ENCODE results near the gene DDX39B.
A peak's percentile ranks its signal among the peaks of the same experiment; 100 is the strongest.

DDX39B gene

DNA sequence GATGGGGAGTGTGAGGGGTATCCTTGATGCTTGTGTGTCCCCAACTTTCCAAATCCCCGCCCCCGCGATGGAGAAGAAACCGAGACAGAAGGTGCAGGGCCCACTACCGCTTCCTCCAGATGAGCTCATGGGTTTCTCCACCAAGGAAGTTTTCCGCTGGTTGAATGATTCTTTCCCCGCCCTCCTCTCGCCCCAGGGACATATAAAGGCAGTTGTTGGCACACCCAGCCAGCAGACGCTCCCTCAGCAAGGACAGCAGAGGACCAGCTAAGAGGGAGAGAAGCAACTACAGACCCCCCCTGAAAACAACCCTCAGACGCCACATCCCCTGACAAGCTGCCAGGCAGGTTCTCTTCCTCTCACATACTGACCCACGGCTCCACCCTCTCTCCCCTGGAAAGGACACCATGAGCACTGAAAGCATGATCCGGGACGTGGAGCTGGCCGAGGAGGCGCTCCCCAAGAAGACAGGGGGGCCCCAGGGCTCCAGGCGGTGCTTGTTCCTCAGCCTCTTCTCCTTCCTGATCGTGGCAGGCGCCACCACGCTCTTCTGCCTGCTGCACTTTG is 33.6 kb upstream of the DDX39B start, which contains the start of gene TNF:
TNF (plus strand) TSS at position 231 of the 567 bp plus-strand sequence; CDS start at position 408, 177 bp downstream.
- DNase-seq = peak; percentile 93

DNA sequence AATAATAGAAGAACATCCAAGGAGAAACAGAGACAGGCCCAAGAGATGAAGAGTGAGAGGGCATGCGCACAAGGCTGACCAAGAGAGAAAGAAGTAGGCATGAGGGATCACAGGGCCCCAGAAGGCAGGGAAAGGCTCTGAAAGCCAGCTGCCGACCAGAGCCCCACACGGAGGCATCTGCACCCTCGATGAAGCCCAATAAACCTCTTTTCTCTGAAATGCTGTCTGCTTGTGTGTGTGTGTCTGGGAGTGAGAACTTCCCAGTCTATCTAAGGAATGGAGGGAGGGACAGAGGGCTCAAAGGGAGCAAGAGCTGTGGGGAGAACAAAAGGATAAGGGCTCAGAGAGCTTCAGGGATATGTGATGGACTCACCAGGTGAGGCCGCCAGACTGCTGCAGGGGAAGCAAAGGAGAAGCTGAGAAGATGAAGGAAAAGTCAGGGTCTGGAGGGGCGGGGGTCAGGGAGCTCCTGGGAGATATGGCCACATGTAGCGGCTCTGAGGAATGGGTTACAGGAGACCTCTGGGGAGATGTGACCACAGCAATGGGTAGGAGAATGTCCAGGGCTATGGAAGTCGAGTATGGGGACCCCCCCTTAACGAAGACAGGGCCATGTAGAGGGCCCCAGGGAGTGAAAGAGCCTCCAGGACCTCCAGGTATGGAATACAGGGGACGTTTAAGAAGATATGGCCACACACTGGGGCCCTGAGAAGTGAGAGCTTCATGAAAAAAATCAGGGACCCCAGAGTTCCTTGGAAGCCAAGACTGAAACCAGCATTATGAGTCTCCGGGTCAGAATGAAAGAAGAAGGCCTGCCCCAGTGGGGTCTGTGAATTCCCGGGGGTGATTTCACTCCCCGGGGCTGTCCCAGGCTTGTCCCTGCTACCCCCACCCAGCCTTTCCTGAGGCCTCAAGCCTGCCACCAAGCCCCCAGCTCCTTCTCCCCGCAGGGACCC is 32.6 kb upstream of the DDX39B start:
- DNase-seq = no peak

DNA sequence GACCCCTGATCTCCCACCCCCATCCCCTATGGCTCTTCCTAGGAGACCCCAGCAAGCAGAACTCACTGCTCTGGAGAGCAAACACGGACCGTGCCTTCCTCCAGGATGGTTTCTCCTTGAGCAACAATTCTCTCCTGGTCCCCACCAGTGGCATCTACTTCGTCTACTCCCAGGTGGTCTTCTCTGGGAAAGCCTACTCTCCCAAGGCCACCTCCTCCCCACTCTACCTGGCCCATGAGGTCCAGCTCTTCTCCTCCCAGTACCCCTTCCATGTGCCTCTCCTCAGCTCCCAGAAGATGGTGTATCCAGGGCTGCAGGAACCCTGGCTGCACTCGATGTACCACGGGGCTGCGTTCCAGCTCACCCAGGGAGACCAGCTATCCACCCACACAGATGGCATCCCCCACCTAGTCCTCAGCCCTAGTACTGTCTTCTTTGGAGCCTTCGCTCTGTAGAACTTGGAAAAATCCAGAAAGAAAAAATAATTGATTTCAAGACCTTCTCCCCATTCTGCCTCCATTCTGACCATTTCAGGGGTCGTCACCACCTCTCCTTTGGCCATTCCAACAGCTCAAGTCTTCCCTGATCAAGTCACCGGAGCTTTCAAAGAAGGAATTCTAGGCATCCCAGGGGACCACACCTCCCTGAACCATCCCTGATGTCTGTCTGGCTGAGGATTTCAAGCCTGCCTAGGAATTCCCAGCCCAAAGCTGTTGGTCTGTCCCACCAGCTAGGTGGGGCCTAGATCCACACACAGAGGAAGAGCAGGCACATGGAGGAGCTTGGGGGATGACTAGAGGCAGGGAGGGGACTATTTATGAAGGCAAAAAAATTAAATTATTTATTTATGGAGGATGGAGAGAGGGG is 31.7 kb upstream of the DDX39B start:
- DNase-seq = no peak

DNA sequence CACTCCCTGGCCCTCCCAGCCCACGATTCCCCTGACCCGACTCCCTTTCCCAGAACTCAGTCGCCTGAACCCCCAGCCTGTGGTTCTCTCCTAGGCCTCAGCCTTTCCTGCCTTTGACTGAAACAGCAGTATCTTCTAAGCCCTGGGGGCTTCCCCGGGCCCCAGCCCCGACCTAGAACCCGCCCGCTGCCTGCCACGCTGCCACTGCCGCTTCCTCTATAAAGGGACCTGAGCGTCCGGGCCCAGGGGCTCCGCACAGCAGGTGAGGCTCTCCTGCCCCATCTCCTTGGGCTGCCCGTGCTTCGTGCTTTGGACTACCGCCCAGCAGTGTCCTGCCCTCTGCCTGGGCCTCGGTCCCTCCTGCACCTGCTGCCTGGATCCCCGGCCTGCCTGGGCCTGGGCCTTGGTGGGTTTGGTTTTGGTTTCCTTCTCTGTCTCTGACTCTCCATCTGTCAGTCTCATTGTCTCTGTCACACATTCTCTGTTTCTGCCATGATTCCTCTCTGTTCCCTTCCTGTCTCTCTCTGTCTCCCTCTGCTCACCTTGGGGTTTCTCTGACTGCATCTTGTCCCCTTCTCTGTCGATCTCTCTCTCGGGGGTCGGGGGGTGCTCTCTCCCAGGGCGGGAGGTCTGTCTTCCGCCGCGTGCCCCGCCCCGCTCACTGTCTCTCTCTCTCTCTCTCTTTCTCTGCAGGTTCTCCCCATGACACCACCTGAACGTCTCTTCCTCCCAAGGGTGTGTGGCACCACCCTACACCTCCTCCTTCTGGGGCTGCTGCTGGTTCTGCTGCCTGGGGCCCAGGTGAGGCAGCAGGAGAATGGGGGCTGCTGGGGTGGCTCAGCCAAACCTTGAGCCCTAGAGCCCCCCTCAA is 30.5 kb upstream of the DDX39B start, which contains the start of gene LTA:
LTA (plus strand) TSS at position 249 of the 871 bp plus-strand sequence; CDS start at position 703, 454 bp downstream.
- peak; percentile 82 for DNase-seq

DNA sequence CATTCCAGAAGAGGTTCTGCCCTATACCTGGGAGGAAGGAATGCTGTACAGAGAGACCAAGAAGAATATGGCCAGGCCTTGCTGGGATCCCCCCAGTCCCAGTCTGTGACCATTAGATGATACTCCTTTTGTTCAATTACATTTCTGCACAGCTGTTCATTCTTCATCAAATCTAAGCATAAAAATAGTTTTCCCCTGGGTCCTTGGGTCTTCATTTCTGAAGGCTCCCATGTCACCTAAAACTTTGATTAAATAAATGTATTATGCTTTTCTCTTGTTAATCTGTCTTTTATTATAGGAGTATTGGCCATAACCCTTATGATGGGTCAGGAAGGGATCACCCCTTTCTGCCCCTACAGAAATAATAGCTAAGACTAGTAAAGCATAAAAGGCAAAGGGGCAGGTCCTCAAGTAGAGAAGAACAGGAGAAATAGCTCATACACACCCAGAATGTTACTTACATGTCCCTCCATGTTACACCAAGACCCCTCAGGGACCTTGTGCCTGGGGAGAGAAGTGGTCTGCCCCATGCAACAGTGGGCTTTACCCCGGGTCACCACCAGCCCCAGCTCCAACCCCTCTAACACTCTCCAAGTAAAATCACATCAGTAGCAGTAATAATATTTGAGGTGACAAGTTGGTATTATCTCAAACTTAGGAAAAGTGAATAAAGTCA is 28.2 kb upstream of the DDX39B start:
- no peak for DNase-seq

DNA sequence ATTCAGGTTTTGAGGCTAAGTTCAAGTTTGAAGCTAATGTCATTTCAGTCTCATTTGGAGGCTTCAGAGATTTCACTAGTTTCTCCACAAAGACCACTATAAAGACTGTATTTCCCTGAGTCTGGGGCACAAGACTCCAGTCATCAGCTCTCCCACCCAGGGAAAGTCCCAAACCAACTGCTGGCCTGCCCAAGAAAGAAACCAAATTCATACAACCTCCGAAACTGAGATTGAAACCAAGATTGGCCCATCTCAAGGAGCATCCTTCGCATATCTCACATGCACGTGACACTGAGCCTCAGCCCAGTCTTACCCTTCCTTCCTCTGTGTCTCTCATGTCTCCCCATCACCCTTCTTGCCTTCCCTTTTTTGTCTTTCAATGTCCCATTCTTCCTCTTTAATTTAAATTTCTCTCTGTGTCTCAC is 26.7 kb upstream of the DDX39B start:
- DNase-seq = peak; percentile 89

DNA sequence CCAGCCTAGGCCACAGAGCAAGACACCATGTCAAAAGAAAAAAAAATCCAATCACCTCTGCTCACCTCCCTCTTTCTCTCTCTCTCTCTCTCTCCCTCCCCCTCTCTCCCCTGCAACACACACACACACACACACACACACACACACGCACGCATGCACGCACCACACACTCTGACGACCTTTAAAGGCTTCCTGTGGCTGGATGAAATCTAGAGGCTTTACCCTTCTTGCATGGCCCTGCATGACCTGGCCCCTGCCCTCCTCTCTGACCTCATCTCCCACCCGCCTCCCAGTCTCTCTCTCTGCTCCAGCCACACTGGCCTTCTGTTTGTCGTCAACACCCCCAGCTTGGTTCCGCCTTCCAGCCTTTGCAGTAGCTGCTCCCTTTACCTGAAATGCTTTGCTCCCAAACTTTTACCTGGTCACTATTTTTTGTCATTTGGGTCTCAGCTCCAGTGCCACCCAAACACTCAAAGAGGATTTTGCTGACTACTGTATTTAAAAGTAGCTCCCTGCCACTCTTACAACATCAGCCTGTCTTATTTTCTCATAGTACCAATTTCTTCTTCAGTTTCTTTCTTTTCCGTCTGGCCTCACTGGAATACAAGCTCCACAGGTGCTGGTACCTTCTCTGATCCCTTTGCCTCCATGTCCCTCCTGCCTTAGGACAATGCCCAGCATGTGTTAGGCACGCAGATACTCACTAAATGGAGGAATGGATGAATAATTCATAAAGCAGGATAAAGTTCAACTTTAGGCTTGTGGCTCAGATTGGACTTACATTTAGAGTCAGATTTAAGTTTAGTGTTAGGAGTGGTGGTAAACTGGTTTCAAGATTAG is 25.9 kb upstream of the DDX39B start:
- peak; percentile 56 for DNase-seq

DNA sequence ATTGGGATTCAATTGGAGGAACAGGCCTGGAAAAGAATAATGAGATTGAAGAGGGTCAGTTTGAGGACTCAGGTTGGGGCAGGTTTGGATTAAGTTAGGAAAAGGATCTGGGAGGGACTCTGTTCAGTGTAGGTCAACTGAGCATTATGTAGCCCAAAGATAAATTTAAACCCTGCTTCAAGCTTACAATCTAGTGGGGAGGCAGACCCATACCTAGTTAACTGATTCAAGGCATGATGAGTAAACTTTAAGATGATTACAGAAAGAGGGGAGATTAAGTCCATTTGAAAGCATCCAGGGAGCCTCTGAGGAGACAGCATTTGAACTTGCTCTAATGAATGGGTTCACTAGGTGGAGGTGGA is 18.9 kb upstream of the DDX39B start:
- no peak for DNase-seq

DNA sequence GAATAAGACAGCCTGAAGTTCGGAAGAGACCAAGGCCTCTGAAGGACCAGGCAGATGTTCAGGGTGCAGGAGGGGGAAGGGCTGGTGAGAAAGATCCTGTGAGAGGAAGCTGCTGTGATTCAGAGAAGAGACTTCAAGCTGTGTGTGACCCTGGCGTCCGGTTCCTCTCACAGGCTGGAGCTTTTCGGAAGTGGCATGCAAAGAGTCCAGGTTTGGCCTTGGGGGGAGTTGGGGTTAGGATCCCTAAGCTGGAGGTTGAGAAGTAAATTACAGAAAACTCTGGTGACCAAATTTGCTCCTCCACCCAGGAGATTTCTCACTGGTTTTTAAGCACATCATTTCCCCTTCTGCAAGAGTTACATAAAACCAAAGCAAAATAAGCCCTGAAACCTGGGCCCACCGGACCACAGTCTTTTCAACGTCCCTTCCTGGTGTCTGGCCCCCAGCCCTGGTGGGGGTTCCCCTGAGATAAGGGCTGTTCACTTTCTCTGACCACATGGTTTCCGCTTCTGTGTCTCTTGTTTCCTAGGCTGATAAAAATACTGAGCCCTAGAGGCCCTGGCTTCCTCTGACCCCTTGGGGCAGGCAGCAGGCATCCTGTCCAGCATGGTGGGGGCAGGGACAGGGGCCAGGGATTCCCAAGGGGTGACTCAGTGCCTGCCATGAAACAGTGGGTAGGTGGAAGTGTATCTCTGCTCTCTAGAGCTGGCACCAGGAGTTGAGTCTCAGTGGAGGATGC is 18.3 kb upstream of the DDX39B start:
- peak; percentile 66 for DNase-seq

DNA sequence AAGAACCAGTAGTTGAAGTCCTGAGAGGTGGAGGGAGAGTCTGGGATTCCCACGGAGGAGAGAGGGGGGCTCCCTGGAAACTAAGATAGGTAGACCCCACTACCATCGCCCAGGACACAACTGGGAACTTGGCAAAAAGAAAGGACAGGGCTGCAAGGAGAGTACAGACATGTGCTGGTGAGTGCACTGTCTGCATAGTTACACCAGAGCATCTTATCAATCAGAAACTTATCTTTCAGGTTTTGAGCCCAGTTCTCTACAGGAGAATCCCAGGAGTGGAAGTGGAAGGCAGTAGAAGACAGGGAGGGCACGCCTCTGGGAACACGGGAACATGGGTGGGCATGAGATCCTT is 17.8 kb upstream of the DDX39B start:
- DNase-seq = no peak

DNA sequence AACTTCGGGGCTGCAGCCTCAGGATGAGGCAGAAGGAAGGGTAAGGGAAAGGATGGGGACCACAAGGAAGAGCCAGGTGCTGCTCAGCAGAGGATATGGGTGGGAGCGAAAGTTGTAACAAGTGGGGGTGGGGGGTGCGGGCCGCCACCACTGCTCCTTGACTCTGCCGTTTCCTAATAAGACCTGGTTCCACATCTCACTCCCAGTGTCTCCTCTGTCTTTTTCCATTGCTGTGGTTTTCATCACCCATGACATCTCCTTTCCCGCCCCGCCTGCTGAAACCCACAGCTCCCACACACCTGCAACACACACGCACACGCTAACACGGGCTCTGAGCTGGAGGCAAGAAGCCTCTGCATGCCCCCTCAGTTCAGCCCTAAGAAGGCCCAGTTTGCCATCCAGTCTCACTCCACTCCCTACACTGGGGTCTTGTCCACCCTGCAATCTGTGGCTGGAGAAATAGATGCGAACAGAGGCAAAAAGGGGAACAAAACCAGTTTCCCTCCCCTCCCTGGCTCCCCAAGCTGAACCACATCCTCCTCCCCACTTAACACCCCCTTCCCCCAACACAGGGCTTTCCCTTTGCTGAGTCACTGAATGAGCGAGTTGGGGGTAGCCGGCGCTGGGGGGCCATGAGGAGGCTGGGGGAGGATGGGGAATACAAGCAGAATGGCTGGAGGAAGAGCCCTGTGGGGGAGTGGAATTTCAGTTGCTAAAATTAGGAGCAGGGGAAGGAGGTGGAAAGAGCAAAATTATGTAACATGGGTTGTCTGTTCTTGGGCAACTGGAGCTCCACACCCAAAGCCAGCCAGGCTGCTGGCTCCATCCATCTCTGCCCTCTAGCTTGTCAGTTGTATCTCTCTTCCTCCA is 17.1 kb upstream of the DDX39B start:
- peak; percentile 72 for DNase-seq

DNA sequence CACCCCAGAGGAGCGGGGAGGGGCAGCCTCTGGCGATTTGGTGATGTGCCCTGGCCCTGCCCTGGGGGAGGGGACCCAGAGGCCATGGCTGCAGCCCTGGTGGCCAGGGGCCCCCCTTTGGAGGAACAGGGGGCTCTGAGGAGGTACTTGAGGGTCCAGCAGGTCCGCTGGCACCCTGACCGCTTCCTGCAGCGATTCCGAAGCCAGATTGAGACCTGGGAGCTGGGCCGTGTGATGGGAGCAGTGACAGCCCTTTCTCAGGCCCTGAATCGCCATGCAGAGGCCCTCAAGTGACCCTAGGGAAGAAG is 16.5 kb upstream of the DDX39B start:
- DNase-seq = no peak

DNA sequence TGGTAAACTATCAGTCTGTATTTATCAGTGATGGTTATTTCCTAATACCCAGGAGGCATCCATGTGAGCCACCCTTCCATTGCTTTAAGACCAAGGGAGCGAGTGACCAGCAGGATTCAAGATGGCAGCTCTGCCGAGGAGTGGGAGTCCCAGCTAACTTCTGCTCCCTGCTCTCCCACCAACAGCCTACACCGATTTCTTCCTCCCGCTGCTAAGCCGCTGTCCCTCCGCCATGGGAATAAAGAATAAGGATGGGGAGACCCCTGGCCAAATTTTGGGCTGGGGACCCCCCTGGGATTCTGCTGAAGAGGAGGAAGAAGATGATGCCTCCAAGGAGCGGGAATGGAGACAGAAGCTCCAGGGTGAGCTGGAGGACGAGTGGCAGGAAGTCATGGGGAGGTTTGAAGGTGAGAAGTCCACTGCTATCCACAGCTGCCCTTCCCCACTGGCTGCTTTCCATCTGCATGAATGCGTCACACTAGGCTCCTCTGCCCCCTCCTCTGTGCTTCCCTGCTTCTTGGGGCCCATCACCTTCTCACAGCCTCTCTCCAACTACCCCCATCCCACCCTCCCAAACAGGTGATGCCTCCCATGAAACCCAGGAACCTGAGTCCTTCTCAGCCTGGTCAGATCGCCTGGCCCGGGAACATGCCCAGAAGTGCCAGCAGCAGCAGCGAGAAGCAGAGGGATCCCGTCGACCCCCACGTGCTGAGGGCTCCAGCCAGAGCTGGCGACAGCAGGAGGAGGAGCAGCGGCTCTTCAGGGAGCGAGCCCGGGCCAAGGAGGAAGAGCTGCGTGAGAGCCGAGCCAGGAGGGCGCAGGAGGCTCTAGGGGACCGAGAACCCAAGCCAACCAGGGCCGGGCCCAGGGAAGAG is 15.9 kb upstream of the DDX39B start:
- DNase-seq = no peak

DNA sequence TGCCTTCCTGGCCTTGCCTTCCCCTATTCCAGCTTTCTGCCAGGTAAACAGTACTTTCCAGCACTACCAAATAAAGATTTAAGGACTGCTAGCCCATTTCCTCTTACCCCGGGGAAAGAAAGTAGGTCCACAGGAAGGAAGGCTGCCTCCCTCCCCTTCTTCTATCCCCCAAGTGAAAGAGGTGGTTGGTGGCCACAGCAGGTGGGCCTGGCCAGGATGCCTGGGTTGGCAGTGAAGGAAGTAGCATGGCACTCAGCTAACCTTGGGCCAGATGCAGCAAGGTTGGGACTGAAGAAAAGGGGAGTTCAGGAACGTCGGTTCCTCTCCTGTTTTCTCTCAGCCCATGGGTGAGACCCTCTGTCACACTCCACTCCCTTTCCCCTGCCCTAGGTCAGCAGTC is 14.5 kb upstream of the DDX39B start:
- no peak for DNase-seq

DNA sequence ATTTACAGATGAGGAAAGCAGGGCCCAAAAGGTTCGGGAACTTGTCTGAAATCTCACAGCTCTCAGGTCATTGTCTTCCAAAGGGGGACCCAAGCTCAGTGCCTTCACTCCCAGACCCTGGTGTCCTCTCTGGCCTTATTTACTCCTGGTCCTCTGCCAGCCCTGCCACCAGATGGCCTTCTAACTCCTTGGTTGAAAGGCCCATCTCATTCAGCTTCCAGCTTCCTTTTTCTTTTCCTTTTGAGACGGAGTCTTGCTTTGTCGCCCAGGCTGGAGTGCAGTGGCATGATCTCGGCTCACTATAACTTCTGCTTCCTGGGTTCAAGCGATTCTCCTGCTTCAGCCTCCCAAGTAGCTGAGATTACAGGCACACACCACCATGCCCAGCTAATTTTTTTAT is 9.6 kb upstream of the DDX39B start:
- DNase-seq = peak; percentile 79

DNA sequence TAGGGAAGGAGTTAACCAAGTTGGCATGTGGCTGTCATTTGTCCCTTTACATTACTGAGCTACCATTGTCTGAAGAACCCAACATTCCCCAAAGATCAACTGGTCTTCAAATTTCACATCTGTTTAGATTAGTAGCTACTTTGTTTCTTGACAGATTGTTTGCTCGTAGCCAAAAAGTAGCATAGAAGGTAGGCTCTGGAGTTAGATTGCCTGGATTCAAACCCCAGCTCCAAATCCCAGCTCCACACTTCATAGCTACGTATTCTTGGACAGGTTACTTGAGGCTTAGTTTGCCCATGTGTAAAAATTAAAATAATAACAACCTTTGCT is 6.7 kb upstream of the DDX39B start:
- no peak for DNase-seq

DNA sequence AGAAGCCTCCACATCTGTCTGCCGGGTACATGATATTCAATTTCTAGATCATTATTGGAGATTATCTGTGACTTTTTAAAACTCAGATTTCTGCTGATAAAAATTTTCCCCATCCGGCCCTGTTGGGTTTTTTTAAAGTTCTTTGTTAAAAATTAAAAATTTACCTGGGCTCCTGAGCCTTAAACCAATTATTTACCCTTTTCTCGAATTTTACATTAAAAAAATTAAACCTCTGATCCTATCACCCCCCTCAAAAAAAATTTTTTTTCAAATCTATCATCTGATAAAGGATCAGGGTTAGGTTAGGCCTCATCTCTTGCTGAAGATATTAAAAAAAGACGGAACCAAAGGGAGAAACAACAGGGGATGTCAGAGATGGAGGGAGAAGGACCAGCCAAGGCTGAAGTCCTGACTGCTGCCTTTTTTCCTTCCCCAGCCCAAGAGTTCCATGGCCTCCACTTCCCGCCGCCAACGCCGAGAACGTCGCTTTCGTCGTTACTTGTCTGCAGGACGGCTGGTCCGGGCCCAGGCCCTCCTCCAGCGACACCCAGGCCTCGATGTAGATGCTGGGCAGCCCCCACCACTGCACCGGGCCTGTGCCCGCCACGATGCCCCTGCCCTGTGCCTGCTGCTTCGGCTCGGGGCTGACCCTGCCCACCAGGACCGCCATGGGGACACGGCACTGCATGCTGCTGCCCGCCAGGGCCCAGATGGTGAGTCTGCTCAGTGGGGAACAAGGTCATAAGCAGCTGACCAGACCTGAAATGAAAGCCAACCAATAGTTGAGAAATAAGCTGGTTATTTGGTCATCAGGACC is 6.1 kb upstream of the DDX39B start:
- no peak for DNase-seq
